ENCODE data around the gene APPBP2. TPM values are rescaled to one million over a fixed set of nuclear protein-coding genes. Genes with fewer than 3 reads are reported as not detected.
"Not testable (repeated sequence)": the region's sequence is repeated elsewhere in the genome, so short reads cannot be mapped to it uniquely, and the experiment has no call there.

Gene APPBP2
- total RNA-seq, 2 donors from 2014 or later = 23.4 to 26.5 TPM

DNA sequence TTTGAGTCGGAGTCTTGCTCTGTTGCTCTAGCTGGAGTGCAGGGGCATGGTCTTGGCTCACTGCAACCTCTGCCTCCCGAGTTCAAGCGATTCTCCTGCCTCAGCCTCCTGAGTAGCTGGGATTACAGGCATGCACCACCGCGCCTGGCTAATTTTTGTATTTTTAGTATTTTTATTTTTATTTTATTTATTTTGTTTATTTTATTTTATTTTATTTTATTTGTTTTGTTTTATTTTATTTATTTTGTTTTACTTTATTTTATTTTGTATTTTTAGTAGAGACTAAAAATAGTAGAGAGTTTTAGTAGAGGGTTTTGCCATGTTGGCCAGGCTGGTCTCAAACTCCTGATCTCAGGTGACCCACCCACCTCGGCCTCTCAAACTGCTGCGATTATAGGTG, 106.2 kb downstream of the APPBP2 start:
- DNase-seq; ATAC-seq; intact Hi-C loops (cut with DNase I): not testable (repeated sequence)

DNA sequence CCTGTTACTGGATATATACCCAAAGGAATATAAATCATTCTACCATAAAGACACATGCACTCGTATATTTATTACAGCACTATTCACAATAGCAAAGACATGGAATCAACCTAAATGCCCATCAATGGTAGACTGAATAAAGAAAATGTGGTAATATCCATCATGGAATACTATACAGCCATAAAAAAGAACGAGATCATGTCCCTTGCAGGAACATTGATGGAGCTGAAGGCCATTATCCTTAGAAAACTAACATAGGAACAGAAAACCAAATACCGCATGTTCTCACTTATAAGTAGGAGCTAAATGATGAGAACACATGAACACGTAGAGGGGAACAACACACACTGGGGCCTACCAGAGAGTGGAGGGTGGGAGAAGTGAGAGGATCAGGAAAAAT, 107.0 kb downstream of the APPBP2 start:
- intact Hi-C loops (cut with DNase I); DNase-seq; ATAC-seq: not testable (repeated sequence)

DNA sequence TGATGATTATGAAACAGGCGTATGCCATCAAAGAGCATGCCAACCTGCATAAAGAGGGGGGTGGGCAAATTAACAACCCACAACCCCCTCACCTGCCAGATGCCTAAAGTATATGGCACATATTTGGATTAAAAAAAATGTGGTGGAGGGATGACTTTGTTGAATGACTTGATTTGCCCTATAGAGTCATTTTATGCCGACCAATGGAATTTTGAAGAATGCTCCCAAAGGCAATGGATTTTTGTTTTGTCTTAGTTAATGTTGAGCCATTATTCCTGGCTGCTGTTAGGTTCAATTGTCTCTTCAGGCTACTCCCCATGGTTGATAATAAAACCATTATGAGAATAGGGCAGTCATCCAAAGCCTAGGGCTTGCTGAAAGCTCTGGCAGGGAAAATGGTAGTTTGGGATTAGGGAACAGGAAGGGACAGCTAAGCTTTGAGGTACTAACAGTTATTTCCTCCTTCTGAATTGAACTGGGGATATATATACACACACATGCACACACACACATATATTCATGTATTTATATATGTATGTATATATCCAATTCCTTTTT, 109.6 kb downstream of the APPBP2 start:
- intact Hi-C loops (cut with DNase I) = no loop called here
- ATAC-seq (peak in 1 of 2 donors; percentile 12), DNase-seq (no peak)

DNA sequence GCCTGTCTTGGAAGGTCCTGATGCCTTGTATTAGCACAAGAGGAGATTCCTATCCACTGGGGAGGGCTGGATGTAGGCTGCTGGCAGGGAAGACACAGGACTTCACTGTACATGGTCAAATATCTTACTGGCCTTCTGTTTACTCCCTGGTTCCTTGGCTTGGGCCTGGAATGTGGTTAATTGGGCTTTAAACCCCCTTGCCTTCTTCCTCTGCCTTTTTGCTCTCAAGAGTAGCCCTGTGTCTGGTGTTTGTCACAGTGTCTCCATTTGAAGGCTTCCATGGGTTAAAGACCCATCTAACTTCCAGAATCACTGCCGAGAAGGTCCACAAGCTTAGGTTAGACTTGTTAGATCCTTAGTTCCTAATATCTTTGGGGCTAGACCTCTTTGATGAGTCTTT, 110.9 kb downstream of the APPBP2 start:
- no peak for DNase-seq
- no peak for ATAC-seq
- intact Hi-C loops (cut with DNase I) = no loop called here

DNA sequence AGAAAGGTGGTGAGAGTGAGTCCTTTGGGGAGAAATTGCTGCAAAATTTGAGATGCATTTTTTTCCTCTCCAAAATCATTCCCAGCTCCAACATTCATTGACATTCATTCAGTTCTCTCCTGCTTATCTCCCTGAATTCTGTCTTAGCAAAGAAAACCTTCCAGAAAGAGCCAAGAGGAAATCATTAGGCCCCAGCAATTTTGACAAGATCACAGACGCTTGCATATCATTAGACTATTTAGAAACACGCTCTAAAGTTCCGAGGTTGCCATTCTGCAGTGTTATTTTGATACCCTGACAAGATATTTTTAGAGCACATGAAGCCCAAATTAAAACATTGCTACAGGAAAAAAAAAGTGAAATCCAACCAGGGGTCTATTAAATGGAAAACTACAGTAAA, 113.3 kb downstream of the APPBP2 start:
- intact Hi-C loops (cut with DNase I) = no loop called here
- no peak for ATAC-seq
- no peak for DNase-seq

DNA sequence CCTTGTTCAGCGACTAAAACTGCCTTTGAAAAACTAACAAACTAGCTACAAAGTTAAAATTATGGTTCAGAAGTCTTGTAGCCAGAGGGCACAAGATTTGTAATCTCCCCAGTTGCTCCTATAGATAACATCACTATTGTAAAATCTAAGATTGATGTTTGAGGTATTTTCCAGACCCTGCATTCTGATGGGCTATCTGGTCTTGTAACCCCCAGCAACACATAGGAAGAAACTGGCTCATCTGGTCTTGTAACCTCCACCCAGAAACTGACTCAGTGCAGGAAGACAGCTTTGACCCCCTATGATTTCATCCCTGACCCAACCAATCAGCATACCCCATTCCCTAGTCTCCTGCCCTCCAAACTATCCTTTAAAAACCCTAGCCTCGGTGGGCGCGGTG, 116.0 kb downstream of the APPBP2 start:
- no peak for DNase-seq
- intact Hi-C loops (cut with DNase I) = no loop called here
- ATAC-seq = no peak

DNA sequence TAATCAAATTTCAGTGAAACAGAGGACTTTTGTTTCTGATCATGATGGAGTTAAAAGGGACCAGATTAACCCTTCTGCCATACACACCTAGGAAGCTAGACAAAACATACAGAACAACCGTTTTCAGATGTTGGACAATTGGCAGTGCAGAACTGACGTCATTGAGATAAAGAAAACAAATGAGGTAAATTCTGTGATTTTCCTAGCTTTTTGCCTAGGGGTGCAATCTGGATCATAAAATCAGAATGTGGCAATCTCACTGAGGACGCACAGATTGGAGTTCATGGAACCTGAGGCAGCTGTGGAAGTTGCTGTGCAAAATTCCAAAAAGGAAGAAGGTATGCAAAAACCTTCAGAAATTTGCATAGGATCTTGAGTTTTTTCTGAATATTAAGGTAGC, 119.2 kb downstream of the APPBP2 start:
- no peak for ATAC-seq
- DNase-seq = no peak
- intact Hi-C loops (cut with DNase I) = no loop called here

DNA sequence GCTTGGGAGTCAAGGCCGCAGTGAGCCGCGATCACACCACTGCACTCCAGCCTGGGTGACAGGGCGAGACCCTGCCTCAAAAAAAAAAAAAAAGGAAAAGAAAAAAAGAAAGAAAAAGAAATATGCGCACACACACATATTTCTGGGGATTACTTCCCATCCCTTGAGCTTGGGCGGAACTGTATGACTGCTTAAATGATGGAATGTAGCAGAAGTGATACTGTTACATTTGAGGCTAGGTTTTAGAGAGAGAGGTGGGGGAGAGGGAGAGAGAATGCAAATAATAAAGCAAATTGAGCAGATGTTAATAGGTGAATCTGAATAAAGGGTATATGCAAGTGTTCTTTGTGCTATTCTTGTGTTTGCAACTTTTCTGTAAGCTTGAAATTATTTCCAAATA, 122.1 kb downstream of the APPBP2 start:
- intact Hi-C loops (cut with DNase I) = no loop called here
- no peak for ATAC-seq
- no peak for DNase-seq

DNA sequence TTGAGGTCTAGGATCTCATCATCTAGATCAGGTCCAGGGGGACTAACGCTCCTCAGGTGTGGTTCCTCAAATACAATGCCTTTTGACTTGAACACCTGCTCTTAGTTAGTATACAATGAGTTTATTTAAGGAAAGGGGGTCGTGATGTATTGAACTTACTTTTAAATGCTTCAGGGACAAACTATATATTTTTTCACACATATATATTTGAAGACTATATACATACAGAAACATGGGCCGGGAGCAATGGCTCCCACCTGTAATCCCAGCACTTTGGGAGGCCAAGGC, 122.6 kb downstream of the APPBP2 start:
- DNase-seq (no peak), ATAC-seq (no peak)
- intact Hi-C loops (cut with DNase I) = no loop called here

DNA sequence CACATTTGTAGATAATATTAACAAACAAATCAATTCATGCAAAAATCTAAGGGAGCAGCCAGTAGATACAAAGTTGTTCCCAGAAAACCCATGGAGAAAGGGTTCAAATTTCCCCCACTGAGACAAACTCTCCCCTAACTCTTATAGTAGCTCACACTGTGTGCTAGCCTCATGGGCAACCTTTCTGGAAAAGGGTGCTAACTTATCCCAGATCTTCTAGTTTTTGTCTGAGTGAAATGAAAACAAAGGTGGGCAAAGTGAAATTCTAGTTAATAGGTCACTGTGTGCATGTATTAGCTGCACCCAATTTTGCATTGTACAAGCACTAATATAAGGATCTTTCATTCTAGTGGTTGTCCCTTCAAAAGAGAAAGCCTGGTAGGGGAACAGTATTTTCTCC, 124.2 kb downstream of the APPBP2 start:
- ATAC-seq (no peak), DNase-seq (no peak)
- intact Hi-C loops (cut with DNase I) = no loop called here

DNA sequence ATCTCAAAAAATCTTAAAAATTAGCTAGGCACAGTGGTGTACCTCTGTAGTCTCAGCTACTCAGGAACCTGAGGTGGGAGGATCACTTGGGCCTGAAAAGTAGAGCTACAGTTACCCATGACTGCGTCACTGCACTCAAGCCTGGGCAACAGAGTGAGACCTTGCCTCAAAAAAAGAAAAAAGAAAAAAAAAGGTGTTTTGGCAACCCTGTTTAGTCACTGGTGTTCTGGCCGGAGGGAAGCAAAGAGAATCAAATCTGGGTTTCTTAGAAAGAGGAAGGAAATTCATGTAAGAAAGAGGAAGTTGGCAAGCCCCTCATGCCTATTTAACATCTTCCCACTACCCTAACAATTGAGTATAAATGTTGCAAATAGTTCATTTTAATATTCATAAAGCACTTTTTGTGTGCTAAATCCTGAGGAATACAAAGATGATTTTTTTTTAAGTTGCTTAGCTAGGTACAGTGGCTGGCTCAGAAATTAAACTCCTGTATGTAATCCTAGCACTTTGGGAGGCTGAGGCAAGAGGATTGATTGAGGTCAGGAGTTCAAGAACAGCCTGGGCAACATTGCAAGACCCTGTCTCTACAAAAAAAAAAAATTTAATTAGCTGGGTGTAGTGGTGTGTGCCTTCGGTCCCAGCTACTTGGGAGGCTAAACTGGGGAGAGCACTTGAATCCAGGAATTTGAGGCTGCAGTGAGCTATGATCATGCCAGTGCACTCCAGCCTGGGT, 127.6 kb downstream of the APPBP2 start:
- intact Hi-C loops (cut with DNase I) = no loop called here
- ATAC-seq (no peak), DNase-seq (no peak)

DNA sequence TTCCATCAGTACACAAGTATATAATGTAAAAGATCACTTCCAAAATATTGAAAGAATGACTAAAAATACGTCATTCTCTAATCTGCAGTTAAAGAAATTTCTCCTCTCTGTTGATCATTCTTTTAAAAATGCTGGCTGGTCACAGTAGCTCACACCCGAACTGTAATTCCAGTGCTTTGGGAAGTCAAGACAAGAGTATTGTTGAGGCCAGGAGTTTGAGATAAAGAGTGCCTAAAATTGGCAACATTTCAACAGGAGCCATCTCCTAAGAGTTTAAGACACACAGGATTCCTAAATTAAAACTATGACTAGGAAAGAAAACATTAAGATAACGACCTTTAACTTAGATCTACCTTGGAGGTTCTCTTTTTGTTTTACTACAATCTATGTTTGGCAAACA, 129.6 kb downstream of the APPBP2 start:
- no peak for ATAC-seq
- intact Hi-C loops (cut with DNase I) = no loop called here
- no peak for DNase-seq

DNA sequence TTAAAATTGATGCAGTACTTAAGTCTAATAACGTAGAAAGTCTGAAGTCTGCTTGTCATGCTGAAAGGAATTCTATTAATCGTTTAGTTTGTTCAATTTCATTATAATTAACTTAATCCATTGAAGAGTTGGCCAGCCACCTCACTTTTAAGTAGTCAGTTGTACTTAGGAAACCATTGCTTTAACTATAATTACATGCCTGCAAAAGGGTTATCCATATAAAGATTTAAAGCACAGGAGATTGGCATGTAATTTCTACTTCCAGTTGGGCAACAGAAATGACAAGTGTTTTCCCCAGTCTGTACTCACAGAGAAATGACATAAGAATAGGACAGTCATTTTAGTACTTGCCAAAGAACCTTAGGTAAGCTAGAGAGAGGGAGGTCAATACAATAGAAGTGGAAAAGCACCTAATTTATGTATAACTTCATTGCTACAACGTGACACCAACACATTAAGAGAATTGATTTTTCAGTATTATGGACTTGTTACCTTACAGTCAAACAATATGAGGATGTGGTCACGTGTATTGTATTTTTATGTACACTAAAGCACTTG, 130.5 kb downstream of the APPBP2 start:
- no peak for DNase-seq
- intact Hi-C loops (cut with DNase I) = no loop called here

DNA sequence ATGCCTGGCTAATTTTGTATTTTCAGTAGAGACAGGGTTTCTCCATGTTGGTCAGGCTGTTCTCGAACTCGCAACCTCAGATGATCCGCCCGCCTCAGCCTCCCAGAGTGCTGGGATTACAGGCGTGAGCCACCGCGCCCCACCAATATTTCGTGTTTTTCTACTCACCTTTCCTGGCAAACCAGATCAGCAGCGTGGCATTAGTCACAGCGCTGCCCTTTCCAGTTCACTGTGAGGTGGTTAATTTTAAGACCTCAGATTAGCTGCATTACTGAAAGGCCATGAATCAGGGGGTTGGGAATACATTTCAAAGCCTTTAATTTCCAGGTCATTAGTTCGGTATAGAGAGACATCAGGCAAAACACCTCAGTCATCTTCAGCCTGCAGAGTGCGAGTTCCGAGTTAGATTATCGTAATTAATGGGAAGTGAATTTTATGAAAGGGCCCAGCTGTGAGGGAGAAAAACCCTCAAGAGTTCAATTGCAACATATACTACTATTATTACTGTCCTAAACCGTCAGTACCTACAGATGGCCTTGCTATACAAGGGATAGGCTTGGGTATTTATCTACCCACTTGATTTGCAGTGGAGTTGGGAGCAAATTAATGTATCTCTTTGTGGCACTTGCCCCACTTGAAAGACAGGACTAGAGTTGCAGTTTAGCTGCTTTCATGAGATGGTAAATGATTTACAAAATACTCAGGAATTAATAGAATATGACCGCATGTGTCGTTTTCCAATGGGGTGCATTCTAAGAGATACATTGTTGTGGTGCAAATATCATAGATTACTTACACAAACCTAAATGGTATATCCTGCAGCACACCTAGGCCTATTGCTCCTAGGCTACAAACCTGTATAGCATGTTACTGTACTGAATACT, 132.0 kb downstream of the APPBP2 start:
- ATAC-seq = no peak
- intact Hi-C loops (cut with DNase I) = no loop called here
- DNase-seq = no peak

More for the DNA sequence above, 130.5 kb downstream of the APPBP2 start:
- ATAC-seq = no peak

Other genes with a start within 250 kb of the APPBP2 start
- 10 to 100 TPM; 28.4 to 44.0 TPM for gene USP32, start 134.1 kb downstream of the APPBP2 start, total RNA-seq
- not detected for gene CHCT1, start 103.8 kb downstream of the APPBP2 start, total RNA-seq
- gene PPM1D, start 74.0 kb upstream of the APPBP2 start, total RNA-seq = 10 to 100 TPM in 1 of 2 donors, 1 to 10 TPM in 1; 9.0 to 10.2 TPM
- gene BCAS3, start 151.6 kb upstream of the APPBP2 start, total RNA-seq = 10 to 100 TPM; 14.7 to 17.5 TPM